AG09309 (cell line): ENCODE results near the gene RNF220.
A peak's percentile ranks its signal among the peaks of the same experiment; 100 is the strongest.

ENCODE experiments used
- DNase-seq: peaks from one replicate; pipeline ENCODE4 v3.0.0-alpha.2; 2010; ENCODE audit warnings: low read depth
- H3K4me3 ChIP-seq: 2 replicates; pipeline ENCODE4 v1.5.1; 2011; ENCODE audit warnings: mild to moderate bottlenecking, low read depth, low read length, moderate library complexity; ENCODE audit not compliant: control insufficient read depth
- TF ChIP-seq, protein P1 (sequence below): IDR thresholded peaks from 2 replicates; pipeline ENCODE4 v1.5.1; 2011; ENCODE audit warnings: mild to moderate bottlenecking, low read depth, low read length, inconsistent platforms; ENCODE audit not compliant: insufficient read depth, control insufficient read depth; ENCODE audit errors: missing control alignments

Gene RNF220

DNA sequence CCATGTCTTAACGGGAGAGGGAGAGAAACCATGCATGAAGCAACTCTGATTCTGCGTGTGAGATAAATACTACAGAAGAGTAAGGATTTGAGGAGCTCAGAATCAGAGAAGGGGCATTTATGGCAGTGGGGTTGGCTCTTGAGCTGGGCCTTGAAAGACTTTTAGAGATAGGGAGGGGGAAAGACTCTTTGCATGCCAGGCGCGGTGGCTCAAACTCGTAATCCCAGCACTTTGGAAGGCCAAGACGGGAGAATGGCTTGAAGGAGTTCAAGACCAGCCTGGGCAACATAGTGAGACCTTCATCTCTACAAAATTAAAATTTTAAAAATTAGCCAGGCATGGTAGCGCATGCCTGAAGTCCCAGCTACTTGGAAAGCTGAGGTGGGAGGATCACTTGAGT is 270.1 kb downstream of the RNF220 start:
- DNase-seq = no peak
- TF ChIP-seq, protein P1, sequence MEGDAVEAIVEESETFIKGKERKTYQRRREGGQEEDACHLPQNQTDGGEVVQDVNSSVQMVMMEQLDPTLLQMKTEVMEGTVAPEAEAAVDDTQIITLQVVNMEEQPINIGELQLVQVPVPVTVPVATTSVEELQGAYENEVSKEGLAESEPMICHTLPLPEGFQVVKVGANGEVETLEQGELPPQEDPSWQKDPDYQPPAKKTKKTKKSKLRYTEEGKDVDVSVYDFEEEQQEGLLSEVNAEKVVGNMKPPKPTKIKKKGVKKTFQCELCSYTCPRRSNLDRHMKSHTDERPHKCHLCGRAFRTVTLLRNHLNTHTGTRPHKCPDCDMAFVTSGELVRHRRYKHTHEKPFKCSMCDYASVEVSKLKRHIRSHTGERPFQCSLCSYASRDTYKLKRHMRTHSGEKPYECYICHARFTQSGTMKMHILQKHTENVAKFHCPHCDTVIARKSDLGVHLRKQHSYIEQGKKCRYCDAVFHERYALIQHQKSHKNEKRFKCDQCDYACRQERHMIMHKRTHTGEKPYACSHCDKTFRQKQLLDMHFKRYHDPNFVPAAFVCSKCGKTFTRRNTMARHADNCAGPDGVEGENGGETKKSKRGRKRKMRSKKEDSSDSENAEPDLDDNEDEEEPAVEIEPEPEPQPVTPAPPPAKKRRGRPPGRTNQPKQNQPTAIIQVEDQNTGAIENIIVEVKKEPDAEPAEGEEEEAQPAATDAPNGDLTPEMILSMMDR = no peak
- H3K4me3 ChIP-seq = no peak overlapping the region

DNA sequence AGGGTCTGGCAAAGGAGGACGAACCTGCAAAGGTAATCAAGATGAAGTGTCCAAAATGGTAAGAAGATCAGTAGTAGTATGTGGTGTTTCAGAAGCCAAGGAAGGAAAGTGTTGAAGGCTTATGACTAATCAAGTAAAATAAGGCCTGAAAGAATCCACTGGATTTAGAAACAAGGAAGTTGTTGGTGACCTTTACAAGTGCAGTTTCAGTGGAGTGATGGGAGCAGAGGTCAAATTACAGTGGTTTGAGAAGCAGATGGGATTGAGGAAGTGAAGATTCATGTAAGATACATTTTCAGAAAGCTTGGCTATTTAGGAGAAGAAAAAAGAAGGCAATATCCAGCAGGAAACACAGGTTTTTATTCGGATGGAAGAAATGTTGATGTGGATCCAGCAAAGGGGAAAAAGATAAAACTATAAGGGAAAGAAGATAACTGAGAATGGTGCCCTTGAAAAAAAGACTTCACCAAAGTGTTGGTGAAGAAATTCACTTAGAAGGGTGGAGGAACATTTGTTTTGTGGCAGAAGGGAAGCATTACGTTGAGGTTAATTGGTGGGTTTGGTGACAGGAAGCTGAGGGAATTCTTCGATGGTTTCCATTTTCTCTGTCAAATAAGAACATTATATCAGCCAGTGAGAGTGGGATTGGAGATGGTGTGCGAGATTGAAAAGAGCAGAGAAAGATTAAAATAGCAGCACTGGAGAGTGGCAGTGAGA is 271.6 kb downstream of the RNF220 start:
- TF ChIP-seq, protein P1 = no peak
- no peak overlapping the region for H3K4me3 ChIP-seq
- DNase-seq = peak; percentile 23

DNA sequence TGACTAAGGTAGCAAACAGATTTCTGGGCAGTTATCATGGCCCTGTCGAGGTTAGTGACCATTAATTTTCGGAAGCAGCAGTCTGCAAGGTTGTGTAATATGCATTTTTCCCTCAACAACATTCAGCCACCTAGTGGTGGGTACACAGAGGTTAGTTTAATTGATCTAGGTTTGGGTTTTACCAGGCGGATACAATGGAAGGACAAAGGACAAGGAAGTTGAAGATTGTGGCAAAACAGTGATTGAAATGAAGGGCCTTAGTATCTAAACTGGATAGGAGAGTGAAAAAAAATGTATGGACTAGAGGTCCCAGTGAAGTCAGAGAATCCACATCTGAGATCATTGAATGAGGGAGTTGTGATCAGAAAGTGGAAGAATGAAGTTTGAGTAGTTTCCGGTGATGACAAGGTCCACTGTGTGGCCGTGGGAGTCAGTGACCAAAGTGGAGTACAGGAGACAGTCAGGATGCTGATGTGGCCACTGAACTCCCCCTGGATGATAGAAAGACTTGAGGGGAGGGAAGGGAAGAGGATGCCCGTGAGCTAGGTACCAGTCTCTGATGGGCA is 272.2 kb downstream of the RNF220 start:
- TF ChIP-seq, protein P1 = peak; percentile 46
- no peak for DNase-seq

DNA sequence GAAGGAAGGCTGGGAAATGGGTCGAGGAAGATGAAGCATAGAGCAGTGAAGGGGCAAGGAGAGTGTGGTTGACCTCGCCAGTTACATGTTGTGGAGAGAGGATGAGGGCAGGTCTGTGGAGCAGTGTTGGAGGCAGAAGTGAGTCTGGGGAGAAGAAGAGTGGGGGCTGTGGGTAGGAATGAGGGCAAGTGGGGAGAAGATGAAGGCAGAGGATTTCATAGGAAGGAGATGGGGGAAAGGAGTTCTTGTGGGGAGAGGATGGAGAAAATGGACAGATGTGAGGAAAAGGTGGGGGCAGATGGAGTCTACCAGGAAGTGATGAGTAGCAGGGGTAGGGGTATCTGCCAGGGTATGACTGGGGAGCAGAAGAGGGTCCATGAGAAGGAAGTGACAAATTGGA is 273.1 kb downstream of the RNF220 start:
- TF ChIP-seq, protein P1 = no peak
- H3K4me3 ChIP-seq = no peak overlapping the region
- no peak for DNase-seq

More for the DNA sequence above, 272.2 kb downstream of the RNF220 start:
- H3K4me3 ChIP-seq = no peak overlapping the region

DNA sequence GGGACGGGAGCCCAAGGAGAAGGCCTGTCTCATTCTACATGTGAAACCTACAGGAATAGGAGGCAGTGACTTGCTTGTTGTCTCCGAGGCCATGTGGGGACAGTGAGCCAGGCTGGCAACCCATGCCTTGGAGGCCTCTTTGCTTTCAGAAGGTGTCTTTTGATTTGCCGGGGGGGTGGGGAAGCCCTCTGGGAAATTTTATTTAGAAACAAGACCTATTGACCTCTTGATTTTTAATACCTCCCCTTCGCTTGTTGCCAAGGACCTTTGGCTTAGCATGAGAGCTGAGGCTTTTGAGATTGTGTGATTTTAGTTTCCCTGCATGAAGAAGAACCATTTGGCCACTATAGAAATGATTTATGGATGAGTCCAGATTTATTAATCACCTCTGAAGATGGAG is 273.6 kb downstream of the RNF220 start:
- no peak overlapping the region for H3K4me3 ChIP-seq
- no peak for DNase-seq
- TF ChIP-seq, protein P1 = no peak

DNA sequence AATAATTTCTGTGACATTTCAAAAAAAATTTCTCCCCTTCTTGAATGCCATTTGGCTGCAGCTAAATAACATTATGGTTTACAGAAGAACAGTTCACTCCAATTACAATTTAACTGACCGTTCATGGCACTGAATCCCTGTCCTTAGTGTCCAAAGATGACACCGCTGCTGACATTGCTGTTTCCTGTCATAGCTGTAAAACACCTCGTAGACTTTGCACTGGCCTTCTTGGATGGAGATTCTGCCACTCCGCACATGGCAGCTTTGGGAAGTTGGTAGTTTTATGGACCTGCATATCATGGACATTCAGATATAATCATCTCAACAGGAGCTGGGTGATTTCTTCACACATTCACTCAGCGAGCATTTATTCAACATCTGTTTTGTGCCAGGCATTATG is 274.4 kb downstream of the RNF220 start:
- no peak for DNase-seq
- TF ChIP-seq, protein P1 = no peak
- H3K4me3 ChIP-seq = no peak overlapping the region
